ENCODE measurements around the gene STAG2.

- TF ChIP-seq ZNF585B (tag by site-specific recombination; IDR thresholded peaks at IDR 0.05) (no peak), CTCF (tag by site-specific recombination; IDR thresholded peaks at IDR 0.05) (no peak), ZNF707 (tag by site-specific recombination; IDR thresholded peaks at IDR 0.05) (no peak), ZNF768 (tag by site-specific recombination; IDR thresholded peaks at IDR 0.05) (no peak), ZBTB20 (tag by site-specific recombination; IDR thresholded peaks at IDR 0.05) (no peak), HOXA7 (CRISPR knock-in tag; IDR thresholded peaks at IDR 0.05; ENCODE audit: borderline replicate concordance) (no peak), ZNF211 (tag by site-specific recombination; IDR thresholded peaks at IDR 0.05; ENCODE audit: low read depth) (no peak), ZFP3 (tag by site-specific recombination; IDR thresholded peaks at IDR 0.05; ENCODE audit: low read depth) (no peak), ZNF416 (tag by site-specific recombination; IDR thresholded peaks at IDR 0.05) (no peak), ZNF221 (tag by site-specific recombination; IDR thresholded peaks at IDR 0.05; ENCODE audit: borderline replicate concordance) (no peak), MZF1 (tag by site-specific recombination; IDR thresholded peaks at IDR 0.05; ENCODE audit: borderline replicate concordance) (no peak), ZNF629 (tag by site-specific recombination; IDR thresholded peaks at IDR 0.05) (no peak)
- TF ChIP-seq, protein P1, sequence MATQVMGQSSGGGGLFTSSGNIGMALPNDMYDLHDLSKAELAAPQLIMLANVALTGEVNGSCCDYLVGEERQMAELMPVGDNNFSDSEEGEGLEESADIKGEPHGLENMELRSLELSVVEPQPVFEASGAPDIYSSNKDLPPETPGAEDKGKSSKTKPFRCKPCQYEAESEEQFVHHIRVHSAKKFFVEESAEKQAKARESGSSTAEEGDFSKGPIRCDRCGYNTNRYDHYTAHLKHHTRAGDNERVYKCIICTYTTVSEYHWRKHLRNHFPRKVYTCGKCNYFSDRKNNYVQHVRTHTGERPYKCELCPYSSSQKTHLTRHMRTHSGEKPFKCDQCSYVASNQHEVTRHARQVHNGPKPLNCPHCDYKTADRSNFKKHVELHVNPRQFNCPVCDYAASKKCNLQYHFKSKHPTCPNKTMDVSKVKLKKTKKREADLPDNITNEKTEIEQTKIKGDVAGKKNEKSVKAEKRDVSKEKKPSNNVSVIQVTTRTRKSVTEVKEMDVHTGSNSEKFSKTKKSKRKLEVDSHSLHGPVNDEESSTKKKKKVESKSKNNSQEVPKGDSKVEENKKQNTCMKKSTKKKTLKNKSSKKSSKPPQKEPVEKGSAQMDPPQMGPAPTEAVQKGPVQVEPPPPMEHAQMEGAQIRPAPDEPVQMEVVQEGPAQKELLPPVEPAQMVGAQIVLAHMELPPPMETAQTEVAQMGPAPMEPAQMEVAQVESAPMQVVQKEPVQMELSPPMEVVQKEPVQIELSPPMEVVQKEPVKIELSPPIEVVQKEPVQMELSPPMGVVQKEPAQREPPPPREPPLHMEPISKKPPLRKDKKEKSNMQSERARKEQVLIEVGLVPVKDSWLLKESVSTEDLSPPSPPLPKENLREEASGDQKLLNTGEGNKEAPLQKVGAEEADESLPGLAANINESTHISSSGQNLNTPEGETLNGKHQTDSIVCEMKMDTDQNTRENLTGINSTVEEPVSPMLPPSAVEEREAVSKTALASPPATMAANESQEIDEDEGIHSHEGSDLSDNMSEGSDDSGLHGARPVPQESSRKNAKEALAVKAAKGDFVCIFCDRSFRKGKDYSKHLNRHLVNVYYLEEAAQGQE (tag by site-specific recombination; IDR thresholded peaks at IDR 0.05) = no peak
- TF ChIP-seq, protein P2, sequence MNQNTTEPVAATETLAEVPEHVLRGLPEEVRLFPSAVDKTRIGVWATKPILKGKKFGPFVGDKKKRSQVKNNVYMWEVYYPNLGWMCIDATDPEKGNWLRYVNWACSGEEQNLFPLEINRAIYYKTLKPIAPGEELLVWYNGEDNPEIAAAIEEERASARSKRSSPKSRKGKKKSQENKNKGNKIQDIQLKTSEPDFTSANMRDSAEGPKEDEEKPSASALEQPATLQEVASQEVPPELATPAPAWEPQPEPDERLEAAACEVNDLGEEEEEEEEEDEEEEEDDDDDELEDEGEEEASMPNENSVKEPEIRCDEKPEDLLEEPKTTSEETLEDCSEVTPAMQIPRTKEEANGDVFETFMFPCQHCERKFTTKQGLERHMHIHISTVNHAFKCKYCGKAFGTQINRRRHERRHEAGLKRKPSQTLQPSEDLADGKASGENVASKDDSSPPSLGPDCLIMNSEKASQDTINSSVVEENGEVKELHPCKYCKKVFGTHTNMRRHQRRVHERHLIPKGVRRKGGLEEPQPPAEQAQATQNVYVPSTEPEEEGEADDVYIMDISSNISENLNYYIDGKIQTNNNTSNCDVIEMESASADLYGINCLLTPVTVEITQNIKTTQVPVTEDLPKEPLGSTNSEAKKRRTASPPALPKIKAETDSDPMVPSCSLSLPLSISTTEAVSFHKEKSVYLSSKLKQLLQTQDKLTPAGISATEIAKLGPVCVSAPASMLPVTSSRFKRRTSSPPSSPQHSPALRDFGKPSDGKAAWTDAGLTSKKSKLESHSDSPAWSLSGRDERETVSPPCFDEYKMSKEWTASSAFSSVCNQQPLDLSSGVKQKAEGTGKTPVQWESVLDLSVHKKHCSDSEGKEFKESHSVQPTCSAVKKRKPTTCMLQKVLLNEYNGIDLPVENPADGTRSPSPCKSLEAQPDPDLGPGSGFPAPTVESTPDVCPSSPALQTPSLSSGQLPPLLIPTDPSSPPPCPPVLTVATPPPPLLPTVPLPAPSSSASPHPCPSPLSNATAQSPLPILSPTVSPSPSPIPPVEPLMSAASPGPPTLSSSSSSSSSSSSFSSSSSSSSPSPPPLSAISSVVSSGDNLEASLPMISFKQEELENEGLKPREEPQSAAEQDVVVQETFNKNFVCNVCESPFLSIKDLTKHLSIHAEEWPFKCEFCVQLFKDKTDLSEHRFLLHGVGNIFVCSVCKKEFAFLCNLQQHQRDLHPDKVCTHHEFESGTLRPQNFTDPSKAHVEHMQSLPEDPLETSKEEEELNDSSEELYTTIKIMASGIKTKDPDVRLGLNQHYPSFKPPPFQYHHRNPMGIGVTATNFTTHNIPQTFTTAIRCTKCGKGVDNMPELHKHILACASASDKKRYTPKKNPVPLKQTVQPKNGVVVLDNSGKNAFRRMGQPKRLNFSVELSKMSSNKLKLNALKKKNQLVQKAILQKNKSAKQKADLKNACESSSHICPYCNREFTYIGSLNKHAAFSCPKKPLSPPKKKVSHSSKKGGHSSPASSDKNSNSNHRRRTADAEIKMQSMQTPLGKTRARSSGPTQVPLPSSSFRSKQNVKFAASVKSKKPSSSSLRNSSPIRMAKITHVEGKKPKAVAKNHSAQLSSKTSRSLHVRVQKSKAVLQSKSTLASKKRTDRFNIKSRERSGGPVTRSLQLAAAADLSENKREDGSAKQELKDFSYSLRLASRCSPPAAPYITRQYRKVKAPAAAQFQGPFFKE (tag by site-specific recombination; IDR thresholded peaks at IDR 0.05; ENCODE audit: borderline replicate concordance) = no peak
Measured at GRCh38 chrX:124127496-124127895, 166.0 kb downstream of the STAG2 start.

Measured in HEK293 (cell line).